DND-41 (cell line): ENCODE measurements around the gene PTGES3.
A peak's percentile ranks its signal among the peaks of the same experiment; 100 is the strongest.

Experiments used
- ATAC-seq: fragments of 200-7000 bp; cut with Tn5 transposase; 3 replicates; pipeline ENCODE4 v1.9.1; 2021; ENCODE audit warnings: low read depth; ENCODE audit not compliant: insufficient read depth
- DNase-seq: peaks from one replicate; pipeline ENCODE4 v3.0.0-alpha.2; 2020
- H2AFZ ChIP-seq: 2 replicates; pipeline ENCODE4 v1.6.0; 2012; ENCODE audit warnings: low read depth, low read length
- H3K27ac ChIP-seq: 2 replicates; pipeline ENCODE4 v1.5.1; 2012; ENCODE audit warnings: low read length, inconsistent platforms
- H3K27me3 ChIP-seq: fragments of 200-600 bp; sonication (generic); 2 replicates; pipeline ENCODE4 v1.6.0; 2012; ENCODE audit warnings: low read length, mild to moderate bottlenecking, inconsistent platforms; ENCODE audit not compliant: insufficient read depth, poor library complexity
- H3K36me3 ChIP-seq: 2 replicates; pipeline ENCODE4 v1.5.1; 2012; ENCODE audit warnings: low read length, inconsistent platforms; ENCODE audit not compliant: insufficient read depth
- H3K4me1 ChIP-seq: 2 replicates; pipeline ENCODE4 v1.5.1; 2012; ENCODE audit warnings: mild to moderate bottlenecking, low read length; ENCODE audit not compliant: insufficient read depth
- H3K4me2 ChIP-seq: 2 replicates; pipeline ENCODE4 v1.6.0; 2012; ENCODE audit warnings: mild to moderate bottlenecking, moderate library complexity, low read length, inconsistent platforms; ENCODE audit not compliant: insufficient read depth
- H3K4me3 ChIP-seq, 2 experiments: fragments of 200-600 bp in 1 of 2; shearing (Covaris generic) in 1 of 2; 2 replicates each; pipeline ENCODE4 v1.5.1; 2012 to 2016; ENCODE audit warnings: inconsistent platforms in 2 of 2, low read length in 2 of 2, mild to moderate bottlenecking in 2 of 2, low read depth in 1 of 2, moderate library complexity in 1 of 2
- H3K79me2 ChIP-seq: 2 replicates; pipeline ENCODE4 v1.6.0; 2012; ENCODE audit warnings: low read length, inconsistent platforms; ENCODE audit not compliant: insufficient read depth
- H3K9ac ChIP-seq: 2 replicates; pipeline ENCODE4 v1.6.0; 2012; ENCODE audit warnings: low read depth, mild to moderate bottlenecking, inconsistent platforms, low read length, moderate library complexity
- H3K9me3 ChIP-seq: 2 replicates; pipeline ENCODE4 v1.5.1; 2012; ENCODE audit warnings: low read length, moderate library complexity, mild to moderate bottlenecking, inconsistent platforms; ENCODE audit not compliant: insufficient read depth, severe bottlenecking
- H4K20me1 ChIP-seq: 2 replicates; pipeline ENCODE4 v1.6.0; 2012; ENCODE audit warnings: low read length; ENCODE audit not compliant: insufficient read depth
- CTCF ChIP-seq: IDR thresholded peaks from 2 replicates; pipeline ENCODE4 v1.5.1; 2012; ENCODE audit warnings: borderline replicate concordance, low read length, moderate library complexity, mild to moderate bottlenecking; ENCODE audit not compliant: poor library complexity, severe bottlenecking; ENCODE audit errors: extremely low read depth
- EZH2 ChIP-seq: IDR thresholded peaks from 3 replicates; pipeline ENCODE4 v1.6.1; 2012; ENCODE audit warnings: borderline replicate concordance, low read depth, mild to moderate bottlenecking, moderate library complexity, low read length, inconsistent platforms; ENCODE audit not compliant: severe bottlenecking

Gene PTGES3

DNA sequence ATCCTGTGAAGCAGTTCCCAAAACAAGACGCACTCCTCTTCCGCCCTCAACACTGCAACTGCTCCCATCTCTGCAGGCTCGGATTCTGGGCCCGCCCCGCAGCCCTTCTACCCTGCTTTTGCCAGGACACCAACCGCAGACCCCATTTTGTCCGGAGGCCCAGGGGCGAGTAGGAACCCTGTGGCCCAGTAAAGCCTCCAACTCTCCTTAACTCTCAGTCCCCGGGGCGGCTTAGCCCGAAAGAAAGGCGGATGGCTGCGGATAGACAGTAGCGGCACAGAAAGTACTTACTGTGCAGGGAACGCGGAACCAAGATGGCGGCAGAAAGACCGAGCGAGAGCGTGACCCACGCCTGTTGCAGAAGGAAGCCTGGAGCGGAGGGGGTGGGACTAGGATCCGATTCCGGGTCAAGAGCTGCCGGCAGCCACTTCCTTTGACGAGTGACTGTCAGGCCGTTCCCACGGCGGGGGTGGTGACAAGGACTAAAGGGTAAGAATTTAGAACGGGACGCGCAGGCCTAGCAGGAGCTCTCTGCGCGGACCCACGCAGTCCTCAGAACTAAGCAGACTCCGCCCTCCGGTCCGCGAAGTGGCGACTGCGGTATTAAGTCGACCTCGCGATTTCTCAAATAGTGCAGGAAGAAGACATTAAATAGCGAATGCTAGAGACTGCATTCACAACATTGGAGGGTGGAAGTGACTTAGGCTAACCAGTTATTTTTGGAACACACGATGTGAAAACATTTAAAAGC is 37.1 kb upstream of the PTGES3 start, which contains the start of gene NACA:
NACA (minus strand) TSS at position 328 of the 751 bp plus-strand sequence. CDS start 778 bp downstream, outside the sequence.
- H3K4me3 ChIP-seq = peak within 1 kb of the TSS; percentile 88 to 93
- H2AFZ ChIP-seq = peak within 1 kb of the TSS; percentile 82
- no peak for TF ChIP-seq CTCF
- TF ChIP-seq EZH2 = no peak
- ATAC-seq = peak; percentile 91
- H3K9ac ChIP-seq = peak within 1 kb of the TSS; percentile 85
- H3K36me3 ChIP-seq = peaks cover 62% of the 10 kb centered on the region
- DNase-seq = peak; percentile 100
- H3K27ac ChIP-seq = peak within 1 kb of the TSS; percentile 89
- H3K9me3 ChIP-seq = no peaks in the 10 kb centered on the region
- H3K4me2 ChIP-seq = peak within 1 kb of the TSS; percentile 98
- H3K27me3 ChIP-seq = no peaks in the 10 kb centered on the region
- peaks cover 50% of the 10 kb centered on the region for H3K79me2 ChIP-seq
- peaks cover 42% of the 10 kb centered on the region for H4K20me1 ChIP-seq
- H3K4me1 ChIP-seq = peaks cover 60% of the 10 kb centered on the region

DNA sequence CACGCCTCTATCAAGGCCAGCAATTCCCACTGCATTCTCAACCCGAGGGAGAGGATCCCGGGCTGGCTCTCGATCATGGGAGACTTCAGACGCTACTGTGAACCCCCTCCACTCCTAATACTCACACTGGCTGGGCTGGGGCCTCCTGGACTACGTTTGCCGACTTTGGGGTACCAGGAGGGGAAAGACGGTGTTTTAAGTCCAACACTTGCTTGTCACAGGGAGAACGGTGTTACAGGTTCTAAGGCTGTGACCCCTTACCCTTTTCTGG is 36.6 kb upstream of the PTGES3 start:
- Histone ChIP-seq H3K79me2 (peaks cover 55% of the 10 kb centered on the region), H3K36me3 (peaks cover 62% of the 10 kb centered on the region), H2AFZ (peak overlapping the region; percentile 69), H3K4me3 (peak overlapping the region; percentile 88 to 93), H3K9me3 (no peaks in the 10 kb centered on the region), H3K9ac (peak overlapping the region; percentile 85), H3K27ac (peak overlapping the region; percentile 89), H3K4me2 (peak overlapping the region; percentile 98), H3K27me3 (no peaks in the 10 kb centered on the region), H3K4me1 (peaks cover 63% of the 10 kb centered on the region), H4K20me1 (peaks cover 47% of the 10 kb centered on the region)
- ATAC-seq (no peak), DNase-seq (no peak)
- TF ChIP-seq EZH2 (no peak), CTCF (peak; percentile 15)

- Histone ChIP-seq H4K20me1 (peaks cover 53% of the 10 kb centered on the region), H3K27me3 (no peaks in the 10 kb centered on the region), H3K9me3 (no peaks in the 10 kb centered on the region), H3K9ac (peak overlapping the region; percentile 85), H3K4me3 (peak overlapping the region; percentile 88 to 93), H3K79me2 (peaks cover 60% of the 10 kb centered on the region), H3K4me2 (peak overlapping the region; percentile 98), H3K36me3 (peaks cover 62% of the 10 kb centered on the region), H3K4me1 (peaks cover 66% of the 10 kb centered on the region), H2AFZ (no peak overlapping the region), H3K27ac (peak overlapping the region; percentile 89)
- DNase-seq (peak; percentile 25), ATAC-seq (no peak)
- TF ChIP-seq CTCF = no peak
- no peak for TF ChIP-seq EZH2
Measured at GRCh38 chr12:56723889-56724700, 36.0 kb upstream of the PTGES3 start.
